Epithelial cell of prostate (primary cell): ENCODE measurements around the gene ITGA11.

Experiments used
- DNase-seq: peaks from one replicate; pipeline ENCODE4 v3.0.0-alpha.2; 2011; ENCODE audit warnings: low read depth, low spot score
- H3K27ac ChIP-seq: fragments of 450-650 bp; 2 replicates; pipeline ENCODE4 v1.5.1; 2017; ENCODE audit warnings: mild to moderate bottlenecking

Gene ITGA11

GRCh38 chr15:68447976-68448755, 16.2 kb upstream of the ITGA11 start:
- no peak overlapping the region for H3K27ac ChIP-seq
- DNase-seq = no peak

- DNase-seq = no peak
- H3K27ac ChIP-seq = no peak overlapping the region
Observed at GRCh38 chr15:68447209-68447608, 15.2 kb upstream of the ITGA11 start.

- DNase-seq = no peak
- no peak overlapping the region for H3K27ac ChIP-seq
Observed at GRCh38 chr15:68445351-68445750, 13.4 kb upstream of the ITGA11 start.

GRCh38 chr15:68444336-68444735, 12.4 kb upstream of the ITGA11 start:
- no peak overlapping the region for H3K27ac ChIP-seq
- no peak for DNase-seq

- no peak overlapping the region for H3K27ac ChIP-seq
- no peak for DNase-seq
Observed at GRCh38 chr15:68442903-68443302, 10.9 kb upstream of the ITGA11 start.

GRCh38 chr15:68442041-68442440, 10.1 kb upstream of the ITGA11 start:
- no peak for DNase-seq
- H3K27ac ChIP-seq = no peak overlapping the region

- DNase-seq = no peak
- H3K27ac ChIP-seq = no peak overlapping the region
Observed at GRCh38 chr15:68441045-68441743, 9.2 kb upstream of the ITGA11 start.

- H3K27ac ChIP-seq = no peak overlapping the region
- no peak for DNase-seq
Observed at GRCh38 chr15:68440136-68440535, 8.2 kb upstream of the ITGA11 start.

- no peak for DNase-seq
- H3K27ac ChIP-seq = no peak overlapping the region
Observed at GRCh38 chr15:68439506-68439905, 7.5 kb upstream of the ITGA11 start.

GRCh38 chr15:68436680-68437079, 4.7 kb upstream of the ITGA11 start:
- no peak for DNase-seq
- H3K27ac ChIP-seq = no peak overlapping the region

GRCh38 chr15:68435966-68436365, 4.0 kb upstream of the ITGA11 start:
- H3K27ac ChIP-seq = no peak overlapping the region
- no peak for DNase-seq

GRCh38 chr15:68434021-68434420, 2.1 kb upstream of the ITGA11 start:
- H3K27ac ChIP-seq = no peak overlapping the region
- DNase-seq = no peak

- DNase-seq = no peak
- no peak overlapping the region for H3K27ac ChIP-seq
Observed at GRCh38 chr15:68433551-68433950, 1.6 kb upstream of the ITGA11 start.

GRCh38 chr15:68432441-68433064, 590 bp upstream of the ITGA11 start:
- DNase-seq = no peak
- H3K27ac ChIP-seq = no peak overlapping the region

- no peak overlapping the region for H3K27ac ChIP-seq
- DNase-seq = no peak
Observed at GRCh38 chr15:68431037-68431791, 749 bp downstream of the ITGA11 start.

- DNase-seq = no peak
Observed at GRCh38 chr15:68430471-68431036, 1.4 kb downstream of the ITGA11 start.

GRCh38 chr15:68429691-68430470, 2.1 kb downstream of the ITGA11 start:
- no peak overlapping the region for H3K27ac ChIP-seq
- no peak for DNase-seq

More at GRCh38 chr15:68430471-68431036, 1.4 kb downstream of the ITGA11 start:
- no peak overlapping the region for H3K27ac ChIP-seq

GRCh38 chr15:68428431-68428940, 3.5 kb downstream of the ITGA11 start:
- no peak for DNase-seq

GRCh38 chr15:68427963-68428362, 4.0 kb downstream of the ITGA11 start:
- H3K27ac ChIP-seq = no peak overlapping the region
- no peak for DNase-seq

More at GRCh38 chr15:68428431-68428940, 3.5 kb downstream of the ITGA11 start:
- H3K27ac ChIP-seq = no peak overlapping the region
